Lower leg skin (tissue), 4 donors: Measurements from ENCODE around the gene MSH4. TPM values are rescaled to one million over a fixed set of nuclear protein-coding genes. Genes with fewer than 3 reads are reported as not detected.
"Not testable (repeated sequence)": the region's sequence is repeated elsewhere in the genome, so short reads cannot be mapped to it uniquely, and the experiment has no call there.

ENCODE experiments used
- DNase-seq, 2 donors: peaks; one replicate each; pipeline ENCODE4 v3.0.0-alpha.2; 2019; ENCODE audit warnings: low spot score in 2 of 2
- H3K4me3 ChIP-seq: fragments of 200-600 bp; sonication (generic); 2 replicates; pipeline ENCODE4 v1.5.1; 2017; ENCODE audit warnings: mild to moderate bottlenecking, low read depth; ENCODE audit not compliant: poor library complexity, severe bottlenecking
- CTCF ChIP-seq, 3 donors: fragments of 450-650 bp; IDR thresholded peaks; one replicate each; pipeline ENCODE4 v1.5.1; 2016; ENCODE audit warnings: antibody characterized with exemption in 3 of 3, mild to moderate bottlenecking in 3 of 3, moderate library complexity in 2 of 3
- POLR2A ChIP-seq, 2 donors: fragments of 450-650 bp; IDR thresholded peaks; one replicate each; pipeline ENCODE4 v1.6.1; 2016 to 2017; ENCODE audit warnings: antibody characterized with exemption in 2 of 2, mild to moderate bottlenecking in 1 of 2, moderate library complexity in 1 of 2
- WGBS, 2 donors: methylation state at CpG; one replicate each; pipeline ENCODE4 v1.1.5; 2018; 5-methylcytosine and 5-hydroxymethylcytosine counted together
- intact Hi-C: fragments of 100-400 bp; cut with DNase I; formaldehyde crosslinking; loops from one replicate; pipeline ENCODE4 v1.15.0; 2023; ENCODE audit warnings: low total_unique reads
- total RNA-seq, 4 donors: library from RNA; depleted of rRNA; stranded (reverse); fragments of >200 nt; gene quantifications; one replicate each; pipeline ENCODE4 v1.1.0, GENCODE V29; 2016

Gene MSH4
- total RNA-seq, 4 donors from 2014 or later = 0.39 TPM; not detected in 3

DNA sequence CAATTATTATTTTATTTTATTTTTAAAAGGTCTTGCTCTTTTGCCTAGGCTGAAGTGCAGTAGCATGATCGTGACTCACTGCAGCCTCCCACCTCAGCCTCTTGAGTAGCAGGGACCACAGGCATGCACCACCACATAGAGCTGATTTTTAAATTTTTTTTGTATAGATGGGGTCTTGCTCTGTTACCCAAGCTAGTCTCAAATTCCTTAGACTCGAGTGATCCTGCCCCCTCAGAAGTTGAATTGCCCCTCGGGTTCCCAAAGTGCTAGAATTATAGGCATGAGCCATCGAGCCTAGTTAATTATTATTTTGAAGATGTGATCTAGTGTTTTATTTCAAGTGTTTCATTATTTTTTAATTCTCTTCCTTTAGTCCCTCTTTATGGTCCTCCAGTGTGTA is 12.2 kb downstream of the MSH4 start:
- 82 to 88% methylated on average over 4 of the region's 4 CpGs for WGBS, 2 donors
- intact Hi-C loops = no loop called here
- no peak overlapping the region for H3K4me3 ChIP-seq
- no peak for DNase-seq
- no peak for TF ChIP-seq CTCF (IDR thresholded peaks at IDR 0.05)
- TF ChIP-seq POLR2A (IDR thresholded peaks at IDR 0.05) = no peak

DNA sequence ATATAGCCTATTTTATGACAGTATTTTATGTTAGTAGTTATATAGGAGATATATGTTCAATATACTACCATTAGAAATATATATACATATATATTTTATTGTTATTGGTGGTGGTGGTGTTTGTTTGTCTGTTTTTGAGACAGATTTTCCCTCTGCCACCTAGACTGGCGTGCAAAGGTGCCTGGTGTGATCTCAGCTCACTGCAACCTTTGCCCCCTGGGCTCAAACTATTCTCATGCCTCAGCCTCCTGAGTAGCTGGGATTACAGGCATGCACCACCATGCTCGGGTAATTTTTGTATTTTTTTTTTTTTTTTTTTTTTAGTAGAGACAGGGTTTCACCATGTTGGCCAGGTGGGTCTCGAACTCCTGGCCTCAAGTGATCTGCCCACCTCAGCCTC is 13.4 kb downstream of the MSH4 start:
- DNase-seq, intact Hi-C loops, H3K4me3 ChIP-seq: not testable (repeated sequence)
- 93 to 96% methylated on average over 3 of the region's 3 CpGs for WGBS, 2 donors

DNA sequence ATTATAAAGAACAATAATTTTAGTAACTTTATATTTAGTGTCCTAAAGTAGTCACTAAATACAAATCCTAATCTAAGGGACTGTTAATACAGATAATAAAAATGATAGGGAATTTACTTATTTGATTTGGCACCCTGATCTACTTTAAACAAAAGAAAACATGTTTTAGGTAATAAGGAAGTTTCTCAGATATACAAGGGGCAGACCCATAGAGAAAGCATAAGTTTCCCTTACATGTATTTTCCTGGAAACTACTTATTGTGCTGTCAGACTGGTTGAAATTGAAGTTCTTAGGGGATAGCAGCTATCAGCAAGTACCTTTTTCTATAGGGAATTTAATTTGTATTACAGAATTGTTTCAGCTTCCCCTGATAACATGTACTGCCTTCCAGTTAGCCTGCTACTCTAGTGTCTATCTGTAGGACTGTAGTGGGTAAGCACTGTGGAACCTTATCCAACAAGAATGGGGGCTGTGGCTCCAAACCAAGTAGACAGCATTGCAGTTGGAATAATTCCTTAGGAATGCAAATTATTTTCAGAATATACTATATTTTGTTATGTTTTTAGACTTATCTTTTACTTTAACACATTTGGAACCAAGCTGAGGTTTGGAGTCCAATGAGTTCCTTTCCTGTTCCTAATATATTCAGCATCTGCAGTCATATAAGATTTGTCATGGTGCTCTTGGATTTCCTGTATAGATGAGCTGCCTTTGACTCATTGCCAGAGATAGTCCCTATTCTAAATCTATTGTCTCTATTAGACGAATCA is 14.7 kb downstream of the MSH4 start:
- intact Hi-C loops = no loop called here
- DNase-seq = no peak
- 61 to 65% methylated on average over 1 of the region's 1 CpG for WGBS, 2 donors
- TF ChIP-seq POLR2A (IDR thresholded peaks at IDR 0.05) = no peak
- TF ChIP-seq CTCF (IDR thresholded peaks at IDR 0.05) = no peak
- no peak overlapping the region for H3K4me3 ChIP-seq

DNA sequence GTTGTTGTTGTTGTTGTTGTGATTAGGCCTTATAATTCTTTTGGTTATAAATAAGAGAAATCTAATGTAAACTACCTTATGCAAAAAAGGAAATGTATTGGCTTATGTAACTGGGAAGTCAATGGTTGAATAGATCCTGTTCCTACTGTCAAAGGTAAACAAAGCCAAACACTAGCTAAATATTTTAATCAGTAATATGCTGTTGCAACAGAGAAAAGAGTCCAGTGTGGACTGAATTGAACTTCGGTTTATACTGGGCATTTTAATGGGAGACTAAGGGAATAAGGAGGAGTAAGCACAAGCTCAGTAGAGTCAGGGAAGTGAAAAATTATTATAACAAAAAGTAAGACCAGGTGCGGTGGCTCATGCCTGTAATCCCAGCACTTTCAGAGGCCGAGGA is 15.4 kb downstream of the MSH4 start:
- intact Hi-C loops = no loop called here
- no peak overlapping the region for H3K4me3 ChIP-seq
- 71 to 88% methylated on average over 3 of the region's 3 CpGs for WGBS, 2 donors
- DNase-seq = no peak
- TF ChIP-seq POLR2A (IDR thresholded peaks at IDR 0.05) (no peak), CTCF (IDR thresholded peaks at IDR 0.05) (no peak)

GRCh38 chr1:75823596-75823995 is 26.9 kb downstream of the MSH4 start:
- DNase-seq, H3K4me3 ChIP-seq, intact Hi-C loops: not testable (repeated sequence)
- 58 to 60% methylated on average over 1 of the region's 1 CpG for WGBS, 2 donors

DNA sequence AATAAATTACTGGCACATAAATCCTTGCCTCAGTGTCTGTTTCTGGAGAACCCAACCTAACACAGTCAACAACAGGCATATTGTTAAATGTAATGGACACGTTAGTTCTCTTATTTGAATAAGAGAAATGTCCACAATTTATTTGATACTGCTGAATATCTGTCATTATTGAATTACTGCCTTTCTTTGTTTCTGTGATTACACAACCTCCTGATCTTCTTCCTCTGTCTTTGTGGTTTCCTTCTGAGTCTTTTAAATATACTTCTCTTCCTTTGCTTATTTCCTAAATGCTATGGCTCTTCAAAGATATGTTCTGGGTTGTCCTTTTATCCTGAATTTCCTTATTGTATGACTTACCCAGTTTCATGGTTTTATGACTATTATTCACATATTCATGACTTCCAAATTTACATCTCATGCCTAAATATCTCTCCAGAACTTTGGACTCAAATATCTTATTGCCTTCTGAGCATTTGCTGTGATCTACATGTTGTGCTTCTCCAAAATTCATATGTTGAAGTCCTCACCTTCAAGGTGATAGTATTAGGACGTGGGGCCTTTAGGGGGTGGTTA is 39.9 kb downstream of the MSH4 start:
- TF ChIP-seq POLR2A (IDR thresholded peaks at IDR 0.05) = no peak
- no peak for TF ChIP-seq CTCF (IDR thresholded peaks at IDR 0.05)
- no peak overlapping the region for H3K4me3 ChIP-seq
- DNase-seq = no peak
- intact Hi-C loops = no loop called here
- WGBS, 2 donors = 54 to 61% methylated on average over 2 of the region's 2 CpGs

GRCh38 chr1:75838079-75838478 is 41.4 kb downstream of the MSH4 start:
- 67 to 77% methylated on average over 2 of the region's 2 CpGs for WGBS, 2 donors
- no peak for DNase-seq
- intact Hi-C loops = no loop called here
- H3K4me3 ChIP-seq = no peak overlapping the region
- TF ChIP-seq POLR2A (IDR thresholded peaks at IDR 0.05) (no peak), CTCF (IDR thresholded peaks at IDR 0.05) (no peak)
